G401.6 (cell line): ENCODE measurements around the gene ANKEF1.
"Not testable (repeated sequence)": the region's sequence is repeated elsewhere in the genome, so short reads cannot be mapped to it uniquely, and the experiment has no call there.

ENCODE experiments used
- FAIRE-seq: peaks from 2 replicates; lab custom pipeline; 2012; peaks lifted over from hg19 to GRCh38; lab: Jason Lieb, UNC

ANKEF1 gene

GRCh38 chr20:10034717-10035571 lies at the start of gene ANKEF1:
TSS of gene ANKEF1 (plus strand) at chr20:10034987. CDS start at chr20:10038302, 3,315 bp downstream.
- no peak for FAIRE-seq

- FAIRE-seq: no peak
These were observed 49.5 kb upstream of the ANKEF1 start for GRCh38 chr20:9985281-9985680.

- no peak for FAIRE-seq
These were observed 49.0 kb upstream of the ANKEF1 start for GRCh38 chr20:9985773-9986172.

- FAIRE-seq: no peak
These were observed 45.6 kb upstream of the ANKEF1 start for GRCh38 chr20:9989066-9989724.

- no peak for FAIRE-seq
These were observed 41.6 kb upstream of the ANKEF1 start for GRCh38 chr20:9993137-9993536.

- FAIRE-seq: no peak
These were observed 40.1 kb upstream of the ANKEF1 start for GRCh38 chr20:9994676-9995075.

- no peak for FAIRE-seq
These were observed 39.1 kb upstream of the ANKEF1 start for GRCh38 chr20:9995510-9996272.

- FAIRE-seq: no peak
These were observed 37.8 kb upstream of the ANKEF1 start for GRCh38 chr20:9996944-9997343.

- no peak for FAIRE-seq
These were observed 35.1 kb upstream of the ANKEF1 start for GRCh38 chr20:9999645-10000044.

- FAIRE-seq: no peak
These were observed 31.9 kb upstream of the ANKEF1 start for GRCh38 chr20:10002866-10003265.

- FAIRE-seq: no peak
These were observed 29.9 kb upstream of the ANKEF1 start for GRCh38 chr20:10004900-10005299.

- FAIRE-seq: no peak
These were observed 28.9 kb upstream of the ANKEF1 start for GRCh38 chr20:10005885-10006284.

- FAIRE-seq: no peak
These were observed 28.2 kb upstream of the ANKEF1 start for GRCh38 chr20:10006447-10007090.

GRCh38 chr20:10007158-10007557 lies 27.6 kb upstream of the ANKEF1 start:
- FAIRE-seq: no peak

GRCh38 chr20:10007747-10008146 lies 27.0 kb upstream of the ANKEF1 start:
- no peak for FAIRE-seq

- FAIRE-seq: no peak
These were observed 22.3 kb upstream of the ANKEF1 start for GRCh38 chr20:10012464-10012863.

GRCh38 chr20:10014431-10014830 lies 20.4 kb upstream of the ANKEF1 start:
- FAIRE-seq: no peak

- FAIRE-seq: no peak
These were observed 13.8 kb upstream of the ANKEF1 start for GRCh38 chr20:10020937-10021336.

- no peak for FAIRE-seq
These were observed 12.2 kb upstream of the ANKEF1 start for GRCh38 chr20:10022625-10023024.

GRCh38 chr20:10023911-10024310 lies 10.9 kb upstream of the ANKEF1 start:
- no peak for FAIRE-seq

- FAIRE-seq: not testable (repeated sequence)
These were observed 3.2 kb upstream of the ANKEF1 start for GRCh38 chr20:10031451-10032215.

- FAIRE-seq: not testable (repeated sequence)
These were observed 2.5 kb upstream of the ANKEF1 start for GRCh38 chr20:10032269-10032668.
